NOMO-1 treated with DMSO at 0.1 percent for 48 hours (cell line): ENCODE measurements around the gene PPDPF.
A peak's percentile ranks its signal among the peaks of the same experiment; 100 is the strongest.

Source experiments
- DNase-seq: peaks from one replicate; lab custom pipeline; 2025; ENCODE audit not compliant: unreplicated experiment; lab: John Stamatoyannopoulos, UW

Gene PPDPF

GRCh38 chr20:63536241-63536977 lies 15.8 kb downstream of the PPDPF start:
- DNase-seq: no peak

DNA sequence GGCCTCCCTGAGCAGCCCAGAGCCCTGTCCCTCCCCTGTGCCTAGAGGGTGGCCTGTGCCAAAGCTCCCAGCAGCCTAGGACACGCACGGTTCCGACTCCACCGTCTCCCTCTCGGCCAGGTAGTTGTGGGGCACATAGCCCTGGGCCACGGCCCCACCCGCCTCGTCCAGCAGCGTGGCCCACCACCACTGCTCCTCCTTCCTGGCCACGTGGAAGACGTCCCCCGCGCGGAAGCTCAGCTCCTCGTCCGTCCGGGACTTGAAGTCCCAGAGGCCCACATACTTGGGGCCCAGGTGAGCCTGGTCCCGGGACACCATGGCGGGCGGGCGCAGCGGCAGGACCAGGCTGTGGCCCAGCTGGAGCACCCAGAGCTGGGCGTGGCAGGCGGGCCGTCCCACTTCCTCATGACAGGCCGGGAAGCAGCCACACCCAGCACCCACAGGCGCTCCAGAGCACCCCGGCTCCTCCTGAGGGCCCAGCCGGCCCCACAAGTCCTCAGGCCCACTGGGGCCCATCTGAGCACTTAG lies 16.5 kb downstream of the PPDPF start, which contains the start of gene PTK6:
PTK6 (minus strand) TSS at position 380 of the 528 bp plus-strand sequence; CDS start at position 318, 62 bp downstream.
- peak; percentile 37 for DNase-seq

DNA sequence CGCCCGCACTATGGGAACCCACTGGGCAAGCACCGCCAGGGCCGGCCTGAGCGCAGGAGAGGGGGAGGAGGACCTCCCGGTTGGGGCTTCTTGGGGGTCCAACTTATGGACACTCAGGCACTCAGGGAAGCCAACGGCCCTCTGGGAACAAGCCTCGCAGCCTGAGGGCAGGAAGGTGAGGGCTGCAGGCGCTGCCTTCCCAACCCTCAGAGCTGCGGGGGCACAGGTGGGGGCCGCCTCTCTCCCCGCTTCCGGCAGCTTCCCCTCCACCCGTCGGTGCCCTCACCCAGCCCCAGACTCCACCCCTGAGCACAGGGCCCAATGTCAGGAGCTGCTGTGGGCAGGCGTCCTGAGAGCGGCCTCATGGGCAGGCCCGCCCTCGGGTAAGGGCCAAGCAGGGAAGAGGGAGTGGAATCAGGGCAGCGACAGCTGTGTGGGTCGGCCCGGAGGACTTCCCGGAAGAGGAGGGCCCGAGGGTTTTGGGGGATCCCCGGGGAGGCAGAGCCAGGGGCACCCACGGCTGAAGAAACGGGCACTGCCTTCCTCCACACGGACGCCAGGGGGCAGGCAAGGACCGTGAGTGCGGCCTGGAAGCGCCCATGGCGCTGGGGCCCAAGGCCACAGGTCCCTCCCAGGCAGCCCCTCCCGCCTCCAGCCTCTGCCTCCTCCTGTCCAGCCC lies 17.1 kb downstream of the PPDPF start:
- peak; percentile 98 for DNase-seq

GRCh38 chr20:63538204-63539091 lies 17.9 kb downstream of the PPDPF start:
- DNase-seq: no peak

DNA sequence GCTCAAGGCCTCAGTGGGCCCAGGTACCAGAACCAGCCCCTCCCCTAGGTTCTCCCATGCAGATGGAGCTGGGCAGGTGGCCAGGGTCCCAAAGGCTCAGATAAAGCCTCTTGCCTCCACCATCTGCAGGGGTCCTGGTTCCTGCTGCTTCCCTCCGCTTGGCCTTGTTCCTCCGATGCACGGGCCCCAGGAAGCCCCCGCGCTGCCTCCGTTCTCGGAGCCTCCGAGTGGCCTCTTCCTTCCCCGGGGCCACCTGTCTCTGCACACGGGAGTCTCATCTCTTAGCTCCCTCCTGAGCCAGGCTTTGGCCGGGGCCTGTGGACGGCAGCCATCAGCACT lies 18.5 kb downstream of the PPDPF start:
- no peak for DNase-seq

DNA sequence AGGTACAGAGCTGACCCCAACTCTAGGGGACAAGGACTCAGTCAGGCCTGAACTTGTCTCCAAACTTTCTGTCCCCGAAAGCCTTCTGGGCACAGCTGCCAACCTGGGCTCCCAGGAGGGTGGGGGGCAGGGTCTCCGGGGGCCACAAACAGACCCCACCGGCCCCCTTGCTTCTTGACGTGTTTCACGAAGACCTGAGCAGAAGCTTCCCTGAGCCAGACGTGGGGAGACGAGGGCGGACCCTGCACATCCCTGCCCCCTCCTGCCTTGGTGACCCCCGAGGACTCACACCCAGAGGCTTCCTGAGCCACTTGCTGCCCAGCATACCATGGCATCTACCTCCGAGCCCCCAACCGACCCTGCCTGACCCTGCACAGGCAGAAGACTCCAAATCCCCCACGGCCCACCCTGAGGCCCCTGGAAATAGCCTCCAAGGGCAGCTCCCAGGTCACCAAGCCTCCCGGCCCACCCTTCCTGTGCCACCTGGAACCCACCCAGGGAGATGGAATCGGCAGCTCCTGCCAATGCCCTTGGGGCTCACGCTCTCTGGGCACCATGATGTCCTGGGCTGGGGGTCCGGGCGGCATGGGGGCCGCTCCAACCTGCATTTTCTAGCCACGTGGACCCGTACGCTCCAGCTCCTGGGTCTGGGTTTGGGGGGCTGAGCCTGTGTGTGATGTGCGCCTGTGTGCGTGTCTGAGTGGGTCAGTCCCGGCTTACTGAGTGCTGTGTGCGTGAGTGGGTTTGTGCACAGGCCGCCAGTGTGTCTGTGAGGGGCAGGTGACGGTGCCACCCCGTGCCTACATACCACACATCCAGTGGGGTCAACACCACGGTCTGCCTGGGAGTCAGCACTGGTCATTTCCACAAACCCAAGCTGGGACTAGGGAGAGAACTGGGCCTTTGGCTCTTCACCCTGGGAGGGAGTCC lies 19.1 kb downstream of the PPDPF start:
- DNase-seq: no peak

DNA sequence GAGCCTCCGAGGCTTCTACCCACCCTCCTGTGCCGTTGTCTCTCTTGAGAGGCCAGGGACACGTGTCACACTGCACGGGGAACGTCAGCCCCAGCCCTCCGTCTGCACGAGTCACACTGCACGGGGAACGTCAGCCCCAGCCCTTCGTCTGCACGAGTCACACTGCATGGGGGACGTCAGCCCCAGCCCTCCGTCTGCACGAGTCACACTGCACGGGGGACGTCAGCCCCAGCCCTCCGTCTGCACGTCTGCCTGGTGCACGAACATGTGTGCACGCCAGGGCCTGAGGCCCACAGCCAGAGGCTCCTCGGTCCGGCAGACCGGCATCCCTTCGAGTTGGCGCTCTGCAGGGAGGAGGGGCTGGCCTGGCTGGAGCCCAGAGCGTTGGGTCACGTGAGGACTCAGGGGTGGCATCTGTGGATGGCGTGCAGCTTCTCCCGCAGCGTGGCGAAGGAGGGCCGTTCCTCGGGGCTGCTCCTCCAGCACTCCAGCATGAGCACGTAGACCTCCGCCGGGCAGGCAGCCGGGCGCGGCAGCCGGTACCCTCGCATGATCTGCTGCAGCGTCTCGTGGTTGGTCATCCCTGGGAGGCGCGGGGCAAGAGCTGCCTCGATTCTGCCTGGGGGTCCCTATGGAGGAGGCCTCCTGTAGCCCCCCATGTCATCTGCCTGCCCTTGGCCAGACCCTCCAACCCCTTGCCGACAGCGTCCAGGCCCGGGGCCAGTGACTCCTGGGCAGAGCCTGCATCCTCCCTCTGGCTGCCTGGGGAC lies 20.0 kb downstream of the PPDPF start:
- no peak for DNase-seq

DNA sequence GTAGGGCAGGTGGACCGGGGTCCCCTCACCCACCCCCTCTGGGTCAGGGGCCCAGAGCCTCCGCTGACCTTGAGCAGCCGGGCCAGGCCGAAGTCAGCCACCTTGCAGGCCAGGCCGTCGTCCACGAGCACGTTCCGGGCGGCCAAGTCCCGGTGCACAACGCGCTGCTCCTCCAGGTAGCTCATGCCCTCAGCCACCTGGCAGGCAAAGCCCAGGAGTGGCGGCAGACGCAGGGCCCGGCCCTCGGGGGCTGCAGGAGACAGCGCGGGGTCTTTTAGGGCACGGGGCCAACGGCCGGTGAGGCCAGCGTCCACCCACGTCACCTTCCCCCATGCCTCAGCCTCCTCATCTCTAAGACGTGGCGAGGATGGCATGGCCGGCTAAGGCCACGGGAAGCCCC lies 20.8 kb downstream of the PPDPF start:
- no peak for DNase-seq

DNA sequence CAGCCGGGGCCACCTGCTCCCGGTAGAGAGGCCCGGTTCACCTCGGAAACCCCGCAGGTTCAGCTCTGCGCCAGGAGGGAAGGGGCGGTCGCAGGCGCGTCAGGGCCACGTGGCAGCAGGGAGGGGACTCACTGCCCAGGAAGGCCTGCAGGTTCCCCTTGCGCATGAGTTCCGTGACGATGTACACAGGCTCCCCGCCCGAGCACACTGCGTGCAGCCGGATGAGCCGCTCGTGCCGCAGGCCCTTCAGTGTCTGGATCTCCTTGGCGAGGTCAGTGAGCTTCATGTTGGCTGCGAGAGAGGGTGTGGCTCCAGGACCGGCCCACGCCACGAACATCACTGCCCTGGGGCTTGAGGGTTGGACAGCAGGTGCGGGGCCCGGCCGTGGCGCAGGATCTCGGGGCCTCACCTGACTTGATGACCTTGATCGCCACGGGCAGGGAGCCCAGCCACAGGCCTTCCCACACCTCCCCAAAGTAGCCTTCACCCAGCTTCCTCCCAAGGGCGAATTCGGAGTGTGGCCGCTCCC lies 21.5 kb downstream of the PPDPF start:
- peak; percentile 54 for DNase-seq

- DNase-seq: no peak
Measured at GRCh38 chr20:63542696-63543095, 22.1 kb downstream of the PPDPF start.

GRCh38 chr20:63543131-63543530 lies 22.6 kb downstream of the PPDPF start:
- DNase-seq: no peak

- no peak for DNase-seq
Measured at GRCh38 chr20:63543733-63544132, 23.2 kb downstream of the PPDPF start.

- no peak for DNase-seq
Measured at GRCh38 chr20:63544241-63544957, 23.8 kb downstream of the PPDPF start.

GRCh38 chr20:63544958-63545516 lies 24.5 kb downstream of the PPDPF start:
- DNase-seq: no peak

- no peak for DNase-seq
Measured at GRCh38 chr20:63545814-63546213, 25.2 kb downstream of the PPDPF start.

GRCh38 chr20:63546256-63546955 lies 25.8 kb downstream of the PPDPF start:
- no peak for DNase-seq

GRCh38 chr20:63546956-63547724 lies 26.6 kb downstream of the PPDPF start:
- no peak for DNase-seq
